Loucy (cell line): Measurements from ENCODE around the gene TBX15.

Experiments
- H2AFZ ChIP-seq: fragments of 200-600 bp; sonication (generic); 2 replicates; pipeline ENCODE4 v1.6.0; 2016; ENCODE audit warnings: antibody characterized with exemption, mild to moderate bottlenecking, low read length, moderate library complexity
- H3F3A ChIP-seq: fragments of 200-600 bp; 2 replicates; pipeline ENCODE4 v1.6.0; 2016; ENCODE audit warnings: antibody characterized with exemption, low read depth, mild to moderate bottlenecking
- H3K27me3 ChIP-seq: fragments of 200-600 bp; sonication (generic); 2 replicates; pipeline ENCODE4 v1.6.1; 2014; ENCODE audit warnings: low read length, mild to moderate bottlenecking; ENCODE audit not compliant: insufficient read depth, poor library complexity, severe bottlenecking
- H3K36me3 ChIP-seq: fragments of 200-600 bp; sonication (generic); 2 replicates; pipeline ENCODE4 v1.6.1; 2016; ENCODE audit warnings: low read length; ENCODE audit not compliant: insufficient read depth
- H3K4me1 ChIP-seq: fragments of 200-600 bp; sonication (generic); 2 replicates; pipeline ENCODE4 v1.5.1; 2014; ENCODE audit warnings: low read length, mild to moderate bottlenecking; ENCODE audit not compliant: insufficient read depth, poor library complexity, severe bottlenecking
- H3K4me2 ChIP-seq: fragments of 200-600 bp; sonication (generic); 2 replicates; pipeline ENCODE4 v1.6.0; 2014; ENCODE audit warnings: antibody characterized with exemption, low read length, low read depth, mild to moderate bottlenecking; ENCODE audit not compliant: poor library complexity, severe bottlenecking
- H3K4me3 ChIP-seq: fragments of 200-600 bp; sonication (generic); 2 replicates; pipeline ENCODE4 v1.5.1; 2014; ENCODE audit warnings: low read length, mild to moderate bottlenecking, mixed read lengths; ENCODE audit not compliant: poor library complexity, severe bottlenecking
- H3K79me2 ChIP-seq: fragments of 200-600 bp; sonication (generic); 2 replicates; pipeline ENCODE4 v1.6.1; 2014; ENCODE audit warnings: low read length; ENCODE audit not compliant: insufficient read depth
- H3K9ac ChIP-seq: fragments of 200-600 bp; sonication (generic); 2 replicates; pipeline ENCODE4 v1.6.0; 2014; ENCODE audit warnings: mild to moderate bottlenecking, low read depth, low read length, moderate library complexity; ENCODE audit not compliant: poor library complexity, severe bottlenecking
- H3K9me2 ChIP-seq: fragments of 200-600 bp; sonication (generic); replicated peaks from 2 replicates; pipeline ENCODE4 v1.6.1; 2016; ENCODE audit warnings: low read depth, low read length, mixed read lengths
- H3K9me3 ChIP-seq: fragments of 200-600 bp; sonication (generic); 2 replicates; pipeline ENCODE4 v1.6.1; 2014; ENCODE audit warnings: mild to moderate bottlenecking, antibody characterized with exemption, low read length, low read depth; ENCODE audit not compliant: insufficient read depth
- H4K20me1 ChIP-seq: fragments of 200-600 bp; sonication (generic); 2 replicates; pipeline ENCODE4 v1.6.0; 2014; ENCODE audit warnings: antibody characterized with exemption, low read length, mild to moderate bottlenecking; ENCODE audit not compliant: insufficient read depth, poor library complexity, severe bottlenecking
- EZH2phosphoT487 ChIP-seq: fragments of 200-600 bp; IDR thresholded peaks from 2 replicates; pipeline ENCODE4 v1.6.1; 2018; ENCODE audit warnings: antibody characterized with exemption, mild to moderate bottlenecking, moderate library complexity, borderline replicate concordance
- TF ChIP-seq, protein P1 (sequence below): fragments of 200-600 bp; sonication (generic); conservative IDR thresholded peaks from 2 replicates; pipeline ENCODE4 v1.5.1; 2014; ENCODE audit warnings: mild to moderate bottlenecking, antibody characterized with exemption, low read length

The TBX15 gene

DNA sequence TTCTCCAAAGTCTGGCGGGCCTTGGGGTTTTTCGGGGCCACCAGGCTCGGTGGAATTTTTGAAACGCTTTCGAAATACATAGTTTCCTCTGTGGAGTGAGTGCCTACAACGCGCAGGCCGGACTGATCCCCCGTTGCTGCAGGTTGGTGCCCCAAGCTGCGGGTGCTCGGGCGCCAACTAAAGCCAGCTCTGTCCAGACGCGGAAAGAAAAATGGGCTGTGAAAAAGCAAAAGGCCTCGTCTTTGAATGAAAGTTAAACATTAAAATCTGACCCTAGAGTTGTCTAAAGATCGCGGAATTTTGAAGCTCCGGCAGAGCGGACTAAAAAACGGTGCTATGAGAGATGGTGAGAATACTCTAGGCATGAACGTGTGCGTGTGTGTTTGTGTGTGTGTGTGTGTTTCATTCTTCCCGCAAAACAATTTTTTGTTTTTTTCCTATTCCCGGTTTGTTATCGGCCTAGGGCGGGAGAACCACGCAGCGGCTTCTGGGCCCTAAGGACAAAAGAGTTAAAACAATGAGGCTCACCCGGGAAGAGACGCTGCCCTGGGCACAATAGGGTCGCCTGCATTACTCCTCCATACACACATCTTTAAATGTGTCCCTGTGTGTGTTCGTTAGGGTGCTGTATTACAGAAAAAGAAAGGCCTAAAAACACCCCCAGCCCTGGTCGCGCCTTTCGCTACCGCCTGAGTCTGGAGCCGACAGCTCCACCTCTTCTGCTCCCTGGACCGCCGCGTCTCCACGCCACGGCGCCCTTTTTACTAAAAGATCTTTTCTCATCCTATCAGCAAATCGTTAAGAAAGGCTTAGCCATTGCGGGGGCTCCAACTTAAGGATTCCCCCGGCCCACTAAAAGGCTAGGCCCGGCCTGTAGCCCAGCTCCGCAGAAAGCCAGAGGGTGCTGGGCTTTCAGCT lies 3.2 kb downstream of the TBX15 start:
- Histone ChIP-seq H3K36me3 (no peaks in the 10 kb centered on the region), H3K4me1 (no peaks in the 10 kb centered on the region), H3K27me3 (no peaks in the 10 kb centered on the region), H3K9me3 (no peaks in the 10 kb centered on the region; the same call in 1 of the 2 replicates), H3F3A (no peaks in the 10 kb centered on the region), H3K9ac (no peak overlapping the region), H3K4me3 (no peak overlapping the region), H3K79me2 (no peaks in the 10 kb centered on the region), H3K9me2 (no peaks in the 10 kb centered on the region), H2AFZ (no peak overlapping the region), H3K4me2 (no peak overlapping the region), H4K20me1 (no peaks in the 10 kb centered on the region)
- no peak for TF ChIP-seq EZH2phosphoT487
- TF ChIP-seq, protein P1, sequence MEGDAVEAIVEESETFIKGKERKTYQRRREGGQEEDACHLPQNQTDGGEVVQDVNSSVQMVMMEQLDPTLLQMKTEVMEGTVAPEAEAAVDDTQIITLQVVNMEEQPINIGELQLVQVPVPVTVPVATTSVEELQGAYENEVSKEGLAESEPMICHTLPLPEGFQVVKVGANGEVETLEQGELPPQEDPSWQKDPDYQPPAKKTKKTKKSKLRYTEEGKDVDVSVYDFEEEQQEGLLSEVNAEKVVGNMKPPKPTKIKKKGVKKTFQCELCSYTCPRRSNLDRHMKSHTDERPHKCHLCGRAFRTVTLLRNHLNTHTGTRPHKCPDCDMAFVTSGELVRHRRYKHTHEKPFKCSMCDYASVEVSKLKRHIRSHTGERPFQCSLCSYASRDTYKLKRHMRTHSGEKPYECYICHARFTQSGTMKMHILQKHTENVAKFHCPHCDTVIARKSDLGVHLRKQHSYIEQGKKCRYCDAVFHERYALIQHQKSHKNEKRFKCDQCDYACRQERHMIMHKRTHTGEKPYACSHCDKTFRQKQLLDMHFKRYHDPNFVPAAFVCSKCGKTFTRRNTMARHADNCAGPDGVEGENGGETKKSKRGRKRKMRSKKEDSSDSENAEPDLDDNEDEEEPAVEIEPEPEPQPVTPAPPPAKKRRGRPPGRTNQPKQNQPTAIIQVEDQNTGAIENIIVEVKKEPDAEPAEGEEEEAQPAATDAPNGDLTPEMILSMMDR = no peak

DNA sequence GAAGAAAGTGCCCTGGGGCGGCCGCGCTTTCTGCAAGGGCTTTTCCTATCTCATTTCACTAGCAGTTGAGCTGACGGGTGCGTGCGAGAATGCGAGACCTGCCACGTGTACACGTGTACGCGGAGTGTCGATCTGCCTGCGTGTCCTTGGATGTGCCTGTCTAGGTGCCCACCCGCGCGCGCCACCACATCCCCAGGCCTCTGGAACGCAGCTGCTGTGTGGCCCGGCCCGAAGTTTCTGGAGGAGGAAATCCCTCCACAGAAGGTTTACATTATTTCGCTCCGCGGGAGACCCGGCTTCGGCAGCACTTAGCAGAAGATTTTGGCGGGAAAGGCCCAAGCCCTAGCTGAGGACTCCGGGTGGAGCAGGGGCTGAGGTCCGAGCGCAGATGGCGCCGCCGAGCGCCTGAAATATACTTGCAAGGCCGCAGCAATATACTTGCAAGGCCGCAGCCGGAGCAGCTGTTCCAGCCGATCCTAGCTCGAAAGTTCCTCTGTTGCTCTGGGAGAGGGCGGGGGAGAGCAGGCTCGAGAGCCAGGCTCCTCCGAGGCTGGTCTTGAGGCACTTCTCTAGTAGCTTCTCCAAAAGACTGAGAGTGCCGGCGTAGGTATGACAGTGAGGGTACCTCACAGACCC lies 3.9 kb downstream of the TBX15 start:
- H3K4me2 ChIP-seq = no peak overlapping the region
- no peaks in the 10 kb centered on the region for H3K27me3 ChIP-seq

DNA sequence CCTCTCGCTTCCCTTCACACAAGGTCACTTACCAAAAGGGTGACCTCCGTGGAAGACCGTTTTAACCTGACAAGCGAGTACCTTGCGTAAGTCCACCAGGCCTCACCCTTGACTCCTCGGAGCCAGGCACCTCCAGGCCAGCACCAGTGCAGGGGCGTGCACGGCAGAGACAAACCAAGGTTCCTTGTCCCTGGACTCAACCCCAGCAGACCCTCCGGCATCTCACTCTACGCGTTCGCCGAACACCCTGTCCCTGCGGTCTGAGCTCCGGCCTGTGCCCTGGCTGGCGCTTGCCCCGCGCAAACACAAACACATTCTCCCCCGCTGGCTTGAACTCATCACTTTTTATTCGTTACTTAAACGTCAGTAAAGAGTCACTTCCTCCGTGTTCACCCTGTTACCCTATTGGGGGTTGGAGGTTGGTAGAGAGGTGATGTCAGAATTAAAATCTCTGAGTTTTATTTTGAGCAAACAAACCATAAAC lies 4.5 kb downstream of the TBX15 start:
- Histone ChIP-seq H3F3A (no peaks in the 10 kb centered on the region), H2AFZ (no peak overlapping the region), H3K4me3 (no peak overlapping the region), H3K27me3 (no peaks in the 10 kb centered on the region), H3K4me2 (no peak overlapping the region), H3K9me3 (no peaks in the 10 kb centered on the region; the same call in 1 of the 2 replicates), H3K9ac (no peak overlapping the region), H4K20me1 (no peaks in the 10 kb centered on the region), H3K9me2 (no peaks in the 10 kb centered on the region), H3K36me3 (no peaks in the 10 kb centered on the region), H3K79me2 (no peaks in the 10 kb centered on the region), H3K4me1 (no peaks in the 10 kb centered on the region)
- no peak for TF ChIP-seq EZH2phosphoT487
- TF ChIP-seq, protein P1 = no peak

More for the DNA sequence above, 3.9 kb downstream of the TBX15 start:
- no peaks in the 10 kb centered on the region for H3K4me1 ChIP-seq
- H3K36me3 ChIP-seq = no peaks in the 10 kb centered on the region
- TF ChIP-seq, protein P1 = no peak
- no peak for TF ChIP-seq EZH2phosphoT487
- no peaks in the 10 kb centered on the region; the same call in 1 of the 2 replicates for H3K9me3 ChIP-seq
- no peaks in the 10 kb centered on the region for H3K9me2 ChIP-seq
- no peaks in the 10 kb centered on the region for H3K79me2 ChIP-seq
- no peaks in the 10 kb centered on the region for H4K20me1 ChIP-seq
- H3K9ac ChIP-seq = no peak overlapping the region
- no peak overlapping the region for H2AFZ ChIP-seq
- no peaks in the 10 kb centered on the region for H3F3A ChIP-seq
- H3K4me3 ChIP-seq = no peak overlapping the region
